ENCODE data around the gene DDX43. TPM values are rescaled to one million over a fixed set of nuclear protein-coding genes. Genes with fewer than 3 reads are reported as not detected.

The DDX43 gene
- total RNA-seq, 1 donor from 2014 or later = not detected

GRCh38 chr6:73460056-73460455 is 65.4 kb downstream of the DDX43 start:
- TF ChIP-seq CTCF (IDR thresholded peaks at IDR 0.05) = no peak

GRCh38 chr6:73461537-73462350 is 67.1 kb downstream of the DDX43 start, which contains the start of gene MTO1:
Gene MTO1, plus strand, starts transcription at chr6:73461737. Its CDS starts 118 bp downstream, at chr6:73461855.
- Mint-ChIP-seq H3K36me3 (ENCODE audit: low read depth) (peaks cover 2% of the 10 kb centered on the region), H3K27me3 (ENCODE audit: low read depth) (no peaks in the 10 kb centered on the region), H3K9me3 (ENCODE audit: low read depth) (no peaks in the 10 kb centered on the region), H3K4me1 (ENCODE audit: low read depth) (peaks cover 18% of the 10 kb centered on the region), H3K27ac (ENCODE audit: unreplicated experiment) (peak within 1 kb of the TSS; percentile 100), H3K4me3 (ENCODE audit: unreplicated experiment) (peak within 1 kb of the TSS; percentile 98)
- TF ChIP-seq CTCF (IDR thresholded peaks at IDR 0.05) = no peak
- peak; percentile 94 for DNase-seq (ENCODE audit: low spot score)

More at GRCh38 chr6:73460056-73460455, 65.4 kb downstream of the DDX43 start:
- no peaks in the 10 kb centered on the region for H3K9me3 Mint-ChIP-seq (ENCODE audit: low read depth)
- peaks cover 18% of the 10 kb centered on the region for H3K4me1 Mint-ChIP-seq (ENCODE audit: low read depth)
- no peak for DNase-seq (ENCODE audit: low spot score)
- H3K4me3 Mint-ChIP-seq (ENCODE audit: unreplicated experiment) = no peak overlapping the region
- H3K36me3 Mint-ChIP-seq (ENCODE audit: low read depth) = no peaks in the 10 kb centered on the region
- H3K27me3 Mint-ChIP-seq (ENCODE audit: low read depth) = no peaks in the 10 kb centered on the region
- H3K27ac Mint-ChIP-seq (ENCODE audit: unreplicated experiment) = no peak overlapping the region

Other genes with a start within 250 kb of the DDX43 start
- not detected in 3 replicates for gene KHDC1L, start 169.3 kb upstream of the DDX43 start, total RNA-seq
- 4.0 to 4.5 TPM (median 4.3 TPM) in 3 replicates for gene KHDC1, start 131.6 kb upstream of the DDX43 start, total RNA-seq
- gene DPPA5, start 40.6 kb upstream of the DDX43 start, total RNA-seq = not detected in 3 replicates
- 0.41 TPM in 1 of 3 replicates, not detected in the others for gene KHDC3L, start 32.2 kb upstream of the DDX43 start, total RNA-seq
- not detected in 3 replicates for gene OOEP, start 24.9 kb upstream of the DDX43 start, total RNA-seq
- 1.0 to 1.7 TPM (median 1.6 TPM) in 3 replicates for gene CGAS, start 57.5 kb downstream of the DDX43 start, total RNA-seq
- 18.4 to 26.0 TPM (median 25.6 TPM) in 3 replicates for gene MTO1, start 66.9 kb downstream of the DDX43 start, total RNA-seq
- gene EEF1A1, start 126.2 kb downstream of the DDX43 start, total RNA-seq = 8,230 to 8,902 TPM (median 8,643 TPM) in 3 replicates

Measured in chondrocyte (in vitro differentiated cells).